HG03280 (cell line): ENCODE measurements around the gene DENND4C.
"Not testable (repeated sequence)": the region's sequence is repeated elsewhere in the genome, so short reads cannot be mapped to it uniquely, and the experiment has no call there.

Experiments used
- ATAC-seq: cut with Tn5 transposase; IDR thresholded peaks from one replicate; pipeline ENCODE4 v1.9.1; 2021; ENCODE audit warnings: mild to moderate bottlenecking, moderate library complexity; ENCODE audit not compliant: unreplicated experiment

The DENND4C gene

DNA sequence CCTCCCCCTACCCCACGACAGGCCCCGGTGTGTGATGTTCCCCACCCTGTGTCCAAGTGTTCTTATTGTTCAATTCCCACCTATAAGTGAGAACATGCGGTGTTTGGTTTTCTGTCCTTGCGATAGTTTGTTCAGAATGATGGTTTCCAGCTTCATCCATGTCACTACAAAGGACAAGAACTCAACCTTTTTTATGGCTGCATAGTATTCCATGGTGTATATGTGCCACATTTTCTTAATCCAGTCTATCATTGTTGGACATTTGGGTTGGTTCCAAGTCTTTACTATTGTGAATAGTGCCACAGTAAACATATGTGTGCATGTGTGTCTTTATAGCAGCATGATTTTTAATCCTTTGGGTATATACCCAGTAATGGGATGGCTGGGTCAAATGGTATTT lies 35.1 kb downstream of the DENND4C start:
- not testable (repeated sequence) for ATAC-seq

DNA sequence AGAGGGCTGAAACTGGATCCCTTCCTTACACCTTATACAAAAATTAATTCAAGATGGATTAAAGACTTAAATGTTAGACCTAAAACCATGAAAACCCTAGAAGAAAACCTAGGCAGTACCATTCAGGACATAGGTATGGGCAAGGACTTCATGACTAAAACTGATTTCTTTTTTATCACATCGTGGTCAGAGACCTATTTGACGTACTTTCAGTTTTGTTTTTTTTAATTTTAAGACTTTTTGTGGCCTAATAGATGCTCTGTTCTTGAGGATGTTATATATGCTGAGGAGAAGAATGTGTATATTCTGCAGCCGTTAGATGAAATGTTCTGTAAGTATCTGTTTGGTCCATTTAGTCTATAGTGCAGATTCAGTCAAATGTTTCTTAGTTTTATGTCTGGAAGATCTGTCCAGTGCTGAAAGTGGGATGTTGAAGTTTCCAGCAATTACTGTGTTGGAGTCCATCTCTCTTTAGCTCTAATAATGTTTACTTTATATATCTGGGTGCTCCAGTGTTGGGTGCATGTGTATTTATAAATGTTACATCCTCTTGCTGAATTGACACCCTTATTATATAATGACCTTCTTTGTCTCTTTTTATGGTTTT lies 36.4 kb downstream of the DENND4C start:
- ATAC-seq = not testable (repeated sequence)

DNA sequence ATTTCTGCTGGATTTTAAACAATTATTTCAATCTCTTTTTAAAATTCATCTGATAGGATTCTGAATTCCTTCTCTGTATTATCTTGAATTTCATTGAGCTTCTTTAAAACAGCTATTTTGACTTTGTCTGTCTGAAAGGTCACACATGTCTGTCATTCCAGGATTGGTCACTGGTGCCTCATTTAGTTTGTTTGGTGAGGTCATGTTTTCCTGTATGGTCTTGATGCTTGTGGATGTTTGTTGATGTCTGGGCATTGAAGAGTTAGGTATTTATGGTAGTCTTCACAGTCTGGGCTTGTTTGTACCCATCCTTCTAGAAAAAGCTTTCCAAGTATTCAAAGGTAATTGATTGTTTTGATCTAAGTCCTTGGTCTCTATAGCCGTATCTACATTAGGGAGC lies 39.1 kb downstream of the DENND4C start:
- no peak for ATAC-seq

DNA sequence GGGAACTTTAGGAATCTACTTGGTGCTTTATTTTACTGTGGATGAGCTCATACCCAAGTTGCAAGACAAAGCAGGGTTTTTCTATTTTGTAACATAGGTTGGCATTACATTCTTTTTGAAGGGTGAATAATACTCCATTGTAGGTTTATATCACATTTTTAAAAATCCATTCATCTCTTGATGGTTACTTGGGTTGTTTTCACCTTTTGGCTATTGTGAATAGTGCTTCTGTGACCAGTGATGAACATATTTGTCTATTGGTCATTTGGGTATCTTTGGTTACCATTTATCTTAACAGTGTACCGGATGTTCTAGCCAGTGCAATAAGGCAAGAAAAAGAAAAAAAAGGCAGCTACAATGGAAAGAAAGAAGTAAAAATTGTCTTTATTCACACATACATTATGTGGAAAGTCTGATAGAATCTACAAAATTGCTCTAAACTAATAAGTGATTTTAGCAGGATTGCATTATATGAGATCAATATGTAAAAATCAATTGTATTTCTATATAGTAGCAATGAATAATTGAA lies 40.0 kb downstream of the DENND4C start:
- ATAC-seq = no peak

DNA sequence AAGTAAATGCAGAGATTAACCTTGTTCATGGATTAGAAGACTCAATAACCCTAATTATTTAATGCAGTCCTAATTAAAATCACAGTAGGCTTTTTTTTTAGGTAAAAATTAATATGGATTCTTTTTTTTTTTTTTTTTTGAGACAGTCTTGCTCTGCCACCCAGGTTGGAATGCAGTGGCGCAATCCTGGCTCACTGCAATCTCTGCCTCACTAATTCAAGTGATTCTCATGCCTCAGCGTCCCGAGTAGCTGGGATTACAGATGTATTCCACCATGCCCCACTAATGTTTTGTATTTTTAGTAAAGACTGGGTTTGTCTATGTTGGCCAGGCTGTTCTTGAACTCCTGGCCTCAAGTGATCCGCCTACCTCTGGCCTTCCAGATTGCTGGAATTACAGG lies 40.6 kb downstream of the DENND4C start:
- no peak for ATAC-seq

DNA sequence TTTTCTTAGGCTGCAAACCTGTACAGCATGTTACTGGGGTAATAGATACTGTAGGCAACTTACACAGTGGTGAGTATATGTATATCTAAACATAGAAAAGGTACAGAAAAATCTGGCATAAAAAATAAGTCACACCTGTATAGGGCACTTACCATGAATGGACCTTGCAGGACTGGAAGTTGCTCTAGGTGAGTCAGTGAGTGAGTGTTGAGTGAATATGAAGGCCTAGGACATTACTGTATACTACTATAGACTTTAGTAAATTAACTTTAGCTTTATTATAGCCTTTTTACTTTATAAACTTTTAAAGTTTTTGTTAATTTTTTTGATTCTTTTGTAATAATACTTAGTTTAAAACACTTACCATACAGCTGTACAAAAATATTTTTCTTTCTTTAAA lies 51.3 kb downstream of the DENND4C start:
- ATAC-seq = no peak

DNA sequence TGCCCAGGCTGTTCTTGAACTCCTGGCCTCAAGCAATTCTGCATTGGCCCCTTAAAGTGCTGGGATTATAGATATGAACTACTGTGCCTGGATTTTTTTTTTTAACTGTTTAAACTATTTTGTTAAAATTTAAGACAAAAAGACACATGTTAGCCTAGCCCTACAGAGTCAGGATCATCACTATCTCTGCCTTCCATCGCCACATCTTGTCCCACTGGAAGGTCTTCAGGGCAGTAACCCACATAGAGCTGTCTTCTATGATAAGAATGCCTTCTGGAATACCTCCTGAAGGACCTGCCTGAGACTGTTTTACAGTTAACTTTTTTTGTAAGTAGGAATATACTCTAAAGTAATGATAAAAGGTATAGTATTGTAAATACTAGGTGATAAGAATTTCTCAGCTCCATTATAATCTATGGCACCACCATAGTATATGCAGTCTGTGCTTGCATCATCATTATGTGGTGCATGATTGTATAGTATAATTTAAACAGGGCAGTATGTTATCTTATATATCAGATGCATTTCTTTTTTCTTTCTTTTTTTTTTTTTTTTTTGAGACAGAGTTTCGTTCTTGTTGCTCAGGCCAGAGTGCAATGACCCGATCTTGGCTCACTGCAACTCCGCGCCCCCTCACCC lies 52.7 kb downstream of the DENND4C start:
- no peak for ATAC-seq

DNA sequence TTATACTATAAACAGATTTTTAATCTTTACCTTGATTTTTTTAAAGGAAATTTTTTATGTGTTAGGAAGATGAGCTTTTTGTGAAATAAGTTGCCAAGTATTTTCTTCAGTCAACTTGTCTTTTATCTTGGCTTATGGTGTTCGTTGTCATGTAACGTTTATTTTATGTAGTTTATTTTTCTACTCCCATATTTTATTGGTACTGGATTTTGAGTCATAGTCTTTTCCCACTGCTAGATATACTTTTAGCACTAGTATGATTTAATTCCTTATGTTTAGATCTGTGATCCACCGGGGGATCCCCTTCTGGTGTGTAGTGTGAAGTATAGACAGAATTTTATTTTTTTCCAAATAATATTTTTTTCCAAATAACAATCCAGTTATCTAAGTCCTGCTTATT lies 54.2 kb downstream of the DENND4C start:
- no peak for ATAC-seq

DNA sequence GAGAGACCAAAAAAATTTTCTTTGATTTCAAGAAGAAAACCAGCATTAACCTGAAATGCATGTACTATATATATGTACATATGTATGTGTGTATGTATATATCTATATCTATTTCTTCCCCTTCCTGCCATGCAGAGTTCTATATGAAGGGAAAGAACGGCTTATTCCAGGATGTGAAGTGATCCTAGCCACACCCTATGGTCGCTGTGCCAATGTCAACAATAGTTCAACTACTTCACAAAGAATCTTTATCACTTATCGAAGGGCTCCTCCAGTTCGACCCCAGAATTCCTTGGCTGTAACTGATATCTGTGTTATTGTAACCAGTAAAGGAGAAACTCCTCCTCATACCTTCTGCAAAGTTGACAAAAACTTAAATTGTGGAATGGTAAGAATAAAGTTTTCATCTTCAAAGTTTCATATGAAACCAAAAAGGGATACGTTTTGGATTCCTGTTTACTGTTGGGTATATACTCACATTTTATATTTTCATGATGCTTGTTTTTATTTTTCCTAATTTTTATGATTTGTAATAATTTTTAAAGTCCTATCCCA lies 56.2 kb downstream of the DENND4C start:
- no peak for ATAC-seq

DNA sequence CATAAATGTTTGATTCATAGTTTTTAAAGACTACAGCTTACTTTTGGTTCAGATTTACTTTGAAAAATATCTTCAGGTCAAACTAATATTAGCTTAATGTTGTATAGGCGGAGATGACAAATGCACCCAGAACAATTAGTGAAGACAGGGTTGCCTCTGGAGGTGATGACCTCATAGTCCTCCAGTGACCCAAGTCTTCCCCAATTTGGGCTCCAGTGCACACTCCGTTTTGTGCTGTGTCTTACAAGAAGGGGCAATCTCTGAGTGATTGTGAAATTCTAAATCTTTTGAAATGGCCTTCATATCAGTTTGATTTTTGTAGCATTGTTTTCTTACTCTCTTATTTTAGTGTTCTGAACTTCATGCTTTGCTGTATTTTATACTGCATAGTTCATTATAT lies 57.6 kb downstream of the DENND4C start:
- no peak for ATAC-seq

DNA sequence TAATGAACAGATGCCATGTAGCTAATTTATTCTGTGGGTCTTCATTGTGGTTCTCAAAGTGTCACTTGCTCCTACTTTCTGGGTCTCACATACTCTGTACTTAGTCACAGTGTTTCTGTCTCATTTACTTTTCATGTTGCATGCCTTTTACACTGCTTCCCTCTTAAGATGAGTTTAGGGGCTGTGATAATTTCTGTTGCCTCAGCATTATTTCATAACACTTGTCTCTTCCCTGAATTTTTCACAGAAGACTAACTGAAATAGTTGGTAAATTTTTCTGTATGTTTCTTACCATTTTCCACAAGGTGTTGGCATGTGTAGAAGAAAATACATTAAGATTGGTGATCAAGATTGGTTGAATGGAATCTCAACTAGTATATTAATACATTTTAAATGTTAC lies 59.6 kb downstream of the DENND4C start:
- no peak for ATAC-seq

DNA sequence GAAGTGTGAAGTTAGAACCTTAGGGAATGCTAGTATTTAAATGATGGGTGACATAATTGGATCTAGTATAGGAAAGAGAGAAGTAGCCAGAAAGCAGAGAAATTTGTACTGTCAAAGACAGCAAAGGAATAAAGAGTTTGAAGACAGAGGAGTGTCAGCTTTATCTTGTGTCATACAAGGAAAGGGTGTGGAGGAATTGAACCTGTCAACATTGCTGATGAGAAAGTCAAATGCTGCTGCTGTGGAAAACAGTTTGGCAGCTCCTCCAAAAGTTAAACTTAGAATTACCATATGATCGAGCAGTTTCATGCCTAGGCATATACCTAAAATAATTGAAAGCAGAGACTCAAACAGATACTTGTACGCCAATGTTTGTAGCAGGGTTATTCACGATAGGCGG lies 63.7 kb downstream of the DENND4C start:
- no peak for ATAC-seq

DNA sequence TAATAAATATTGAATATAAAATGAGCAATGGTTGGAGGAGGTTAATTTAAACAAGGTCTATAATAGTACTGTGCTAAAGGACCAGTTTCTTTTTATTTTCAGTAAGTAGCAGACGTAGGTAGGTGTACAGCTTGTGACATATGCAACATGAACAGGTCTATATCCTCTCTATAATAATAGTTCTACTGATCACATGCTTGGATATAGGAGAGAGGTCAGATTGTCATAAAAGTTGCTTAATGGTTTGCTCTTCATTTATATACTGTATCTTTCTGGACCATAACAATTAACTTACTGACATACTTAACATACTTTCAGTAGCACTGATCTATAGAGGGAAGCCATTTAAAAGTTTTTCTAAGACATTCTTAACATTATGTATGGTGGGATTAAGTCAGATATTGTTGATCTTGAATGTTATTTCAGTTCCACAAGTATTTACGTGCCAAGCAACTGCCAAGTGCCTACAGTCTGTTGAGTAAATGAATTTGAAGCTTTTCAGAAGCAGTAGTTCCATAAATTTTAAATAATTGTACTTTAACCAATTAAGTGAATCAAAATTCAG lies 68.0 kb downstream of the DENND4C start:
- ATAC-seq = no peak

DNA sequence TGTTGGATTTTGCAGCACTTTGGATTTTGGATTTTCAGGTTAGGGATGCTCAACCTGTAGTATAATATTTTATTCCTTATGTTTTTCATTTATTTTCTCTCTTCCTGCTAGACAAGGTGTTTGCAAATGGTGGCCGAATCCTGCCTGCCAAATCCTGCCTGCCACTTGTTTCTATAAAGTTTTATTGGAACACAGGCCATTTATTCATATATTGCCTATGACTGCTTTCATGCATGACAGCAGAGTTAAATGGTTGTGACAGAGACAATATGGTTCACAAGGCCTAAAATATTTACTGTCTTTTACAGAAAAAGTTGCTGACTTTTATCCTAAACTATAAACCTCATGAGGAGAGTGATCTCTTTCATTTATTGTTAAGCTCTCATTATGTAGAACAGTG lies 72.7 kb downstream of the DENND4C start:
- ATAC-seq = no peak

DNA sequence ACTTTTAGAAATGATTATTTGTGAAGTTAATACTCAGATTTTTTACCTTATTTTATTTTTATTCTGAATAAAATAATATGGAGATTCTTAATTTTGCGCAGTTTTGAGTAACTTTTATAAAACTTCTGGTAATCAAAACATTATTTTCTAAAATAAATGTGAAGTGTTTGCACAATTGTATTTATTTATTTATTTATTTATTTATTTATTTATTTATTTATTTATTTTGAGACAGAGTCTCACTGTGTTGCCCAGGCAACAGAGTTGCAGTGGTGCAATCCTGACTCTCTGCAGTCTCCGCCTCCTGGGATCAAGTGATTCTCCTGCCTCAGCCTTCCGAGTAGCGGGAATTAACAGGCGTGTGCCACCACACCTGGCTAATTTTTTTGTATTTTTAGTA lies 76.1 kb downstream of the DENND4C start:
- ATAC-seq = no peak

DNA sequence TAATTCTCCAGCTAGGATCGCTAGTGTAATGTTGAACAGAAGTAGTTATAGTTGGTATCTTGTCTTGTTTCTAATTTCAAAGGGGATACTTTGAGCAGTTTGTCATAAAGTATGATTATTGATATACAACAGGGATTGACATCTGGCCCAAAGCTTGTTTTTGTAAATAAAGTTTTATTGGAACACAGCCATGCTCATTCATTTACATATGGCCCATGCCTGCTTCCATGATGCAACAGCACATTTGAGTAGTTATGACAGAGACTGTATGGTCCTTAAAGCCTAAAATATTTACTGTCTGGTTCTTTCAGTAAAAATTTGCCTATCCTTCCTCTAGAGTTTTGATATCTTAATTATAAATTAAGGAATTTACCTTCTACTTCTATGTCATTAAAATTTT lies 79.8 kb downstream of the DENND4C start:
- ATAC-seq = no peak

DNA sequence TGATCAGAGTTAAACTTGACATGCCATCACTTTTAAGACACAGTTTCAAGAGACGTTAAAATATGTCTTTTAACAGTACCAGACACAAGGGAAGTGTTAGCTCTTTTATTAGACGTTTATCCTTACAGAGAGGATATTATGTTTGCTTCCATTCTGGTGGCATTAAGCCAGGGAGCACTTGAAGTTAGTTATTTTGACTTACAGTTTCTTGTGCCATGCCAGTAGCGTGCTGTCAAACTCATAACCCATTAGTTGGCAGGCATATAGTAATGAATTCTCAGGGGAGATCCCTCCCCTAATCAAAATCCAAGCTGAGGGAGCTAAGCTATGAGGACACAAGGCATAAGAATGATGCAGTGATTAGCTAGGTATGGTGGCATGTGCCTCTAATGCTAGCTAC lies 83.1 kb downstream of the DENND4C start:
- ATAC-seq = no peak

DNA sequence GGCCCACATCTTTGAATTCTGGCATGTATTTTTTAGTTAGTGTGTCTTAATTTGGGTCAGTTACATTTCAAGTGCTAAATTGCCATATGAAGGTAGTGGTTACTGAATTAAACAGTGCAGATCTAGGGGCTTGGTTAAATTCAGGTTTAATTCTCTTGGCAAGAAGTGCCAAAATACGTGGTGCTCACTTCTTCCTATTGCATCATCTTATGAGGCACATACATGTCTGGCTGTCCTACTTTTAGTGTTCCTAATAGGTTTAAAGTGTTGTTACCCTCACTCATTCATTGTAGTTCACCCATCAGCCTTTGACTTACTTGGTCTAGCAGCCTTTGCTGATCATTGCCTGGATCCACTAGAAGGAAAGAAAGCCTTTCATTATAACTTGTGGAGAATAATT lies 90.0 kb downstream of the DENND4C start:
- ATAC-seq = no peak

DNA sequence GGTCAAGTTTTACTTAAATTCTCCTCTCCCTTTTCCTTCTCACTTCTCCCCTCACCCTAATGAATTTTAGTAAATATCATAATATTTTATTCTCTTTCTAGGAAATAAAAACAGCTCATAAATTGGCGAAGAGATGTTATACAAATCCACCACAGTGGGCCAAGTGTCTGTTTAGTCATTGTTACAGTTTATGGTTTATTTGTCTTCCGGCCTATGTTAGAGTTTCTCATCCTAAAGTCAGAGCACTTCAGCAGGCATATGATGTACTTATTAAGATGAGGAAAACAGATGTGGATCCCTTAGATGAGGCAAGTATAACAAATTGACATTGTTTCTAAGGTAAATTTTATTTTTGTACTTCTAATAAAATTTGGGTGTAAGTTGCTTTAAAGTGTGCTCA lies 101.4 kb downstream of the DENND4C start:
- no peak for ATAC-seq

DNA sequence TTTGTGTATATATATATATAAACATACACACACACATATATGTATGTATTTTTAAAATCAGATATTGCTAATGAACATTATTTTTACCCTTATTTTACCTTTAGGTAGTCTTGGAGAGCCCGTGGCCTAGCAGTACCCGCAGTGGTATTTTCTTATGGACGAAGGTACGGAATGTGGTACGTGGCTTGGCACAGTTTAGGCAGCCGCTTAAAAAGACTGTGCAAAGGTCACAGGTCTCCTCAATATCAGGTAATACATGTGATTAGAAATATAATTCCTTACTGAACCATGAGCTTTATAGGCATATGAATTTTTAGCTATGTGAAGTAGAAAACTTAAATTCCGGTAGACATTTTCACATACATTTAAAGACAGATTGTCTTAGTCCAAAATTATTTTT lies 105.7 kb downstream of the DENND4C start:
- ATAC-seq = no peak

DNA sequence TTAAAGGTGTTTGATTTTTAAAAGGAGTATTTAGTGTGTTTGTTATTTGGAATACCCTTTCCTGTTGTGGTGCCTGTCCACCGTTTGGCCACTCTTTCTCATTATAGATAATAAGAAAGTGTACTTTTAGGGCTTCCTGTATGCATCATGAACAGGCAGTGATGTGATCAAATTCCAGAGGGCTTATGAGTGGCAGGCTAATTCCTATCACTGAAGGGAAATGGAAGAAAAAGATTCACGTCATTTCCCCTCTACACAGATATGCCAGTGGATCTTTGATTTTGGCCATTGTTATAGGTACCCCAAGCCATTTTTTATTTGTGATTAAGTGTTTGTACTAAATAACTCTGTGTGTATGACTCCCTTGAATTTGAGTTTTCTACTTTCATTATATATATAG lies 112.5 kb downstream of the DENND4C start:
- ATAC-seq = no peak

DNA sequence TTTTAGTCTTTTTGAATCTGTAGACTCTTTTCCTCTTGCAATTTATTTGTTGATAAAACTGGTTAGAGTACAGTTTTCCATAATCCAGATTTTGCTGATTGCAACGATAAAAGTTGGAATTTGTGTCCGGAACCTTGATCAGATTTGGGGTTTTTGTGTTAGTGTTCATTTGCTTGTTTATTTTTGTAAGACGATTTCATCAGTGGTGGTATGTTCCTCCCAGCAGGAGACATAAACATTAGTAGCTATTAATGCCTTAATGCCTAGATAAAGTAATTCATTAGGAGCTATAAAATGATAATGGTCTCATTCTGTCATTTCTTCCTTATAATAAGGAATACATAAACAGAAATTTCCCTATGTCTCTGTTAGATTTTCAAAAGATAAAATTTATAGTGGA lies 128.2 kb downstream of the DENND4C start:
- ATAC-seq = no peak
